NCI-H1092 treated with DMSO at 0.1 percent for 48 hours (cell line): ENCODE data around the gene SLMAP.
"Not testable (repeated sequence)": the region's sequence is repeated elsewhere in the genome, so short reads cannot be mapped to it uniquely, and the experiment has no call there.

Experiments used
- DNase-seq: peaks from one replicate; lab custom pipeline; 2025; lab: John Stamatoyannopoulos, UW

SLMAP gene

GRCh38 chr3:57794951-57795350 lies 38.8 kb downstream of the SLMAP start:
- no peak for DNase-seq

GRCh38 chr3:57796261-57796660 lies 40.2 kb downstream of the SLMAP start:
- no peak for DNase-seq

- no peak for DNase-seq
Observed at GRCh38 chr3:57797701-57798487, 41.8 kb downstream of the SLMAP start.

GRCh38 chr3:57803647-57804081 lies 47.6 kb downstream of the SLMAP start:
- no peak for DNase-seq

- no peak for DNase-seq
Observed at GRCh38 chr3:57805266-57805665, 49.2 kb downstream of the SLMAP start.

GRCh38 chr3:57805674-57806073 lies 49.6 kb downstream of the SLMAP start:
- no peak for DNase-seq

- not testable (repeated sequence) for DNase-seq
Observed at GRCh38 chr3:57806195-57806594, 50.1 kb downstream of the SLMAP start.

- DNase-seq = no peak
Observed at GRCh38 chr3:57808961-57809608, 53.0 kb downstream of the SLMAP start.

- DNase-seq = no peak
Observed at GRCh38 chr3:57809609-57809968, 53.5 kb downstream of the SLMAP start.

- no peak for DNase-seq
Observed at GRCh38 chr3:57810048-57810447, 53.9 kb downstream of the SLMAP start.

GRCh38 chr3:57810471-57811137 lies 54.5 kb downstream of the SLMAP start:
- DNase-seq = no peak

GRCh38 chr3:57815036-57815435 lies 58.9 kb downstream of the SLMAP start:
- DNase-seq = no peak

GRCh38 chr3:57816471-57817095 lies 60.5 kb downstream of the SLMAP start:
- DNase-seq = no peak

GRCh38 chr3:57818772-57819171 lies 62.7 kb downstream of the SLMAP start:
- no peak for DNase-seq

- no peak for DNase-seq
Observed at GRCh38 chr3:57820479-57820878, 64.4 kb downstream of the SLMAP start.

GRCh38 chr3:57821765-57822164 lies 65.7 kb downstream of the SLMAP start:
- no peak for DNase-seq

GRCh38 chr3:57822686-57823085 lies 66.6 kb downstream of the SLMAP start:
- no peak for DNase-seq

GRCh38 chr3:57825116-57825515 lies 69.0 kb downstream of the SLMAP start:
- DNase-seq = no peak

- DNase-seq = no peak
Observed at GRCh38 chr3:57826245-57826951, 70.3 kb downstream of the SLMAP start.

- DNase-seq = no peak
Observed at GRCh38 chr3:57826952-57827723, 71.0 kb downstream of the SLMAP start.

- DNase-seq = no peak
Observed at GRCh38 chr3:57827757-57828156, 71.6 kb downstream of the SLMAP start.
